Neutrophil (primary cell): ENCODE measurements around the gene CLINT1.

Experiments used
- H3K27ac ChIP-seq: fragments of 200-600 bp; sonication (generic); 2 replicates; pipeline ENCODE4 v1.5.1; 2016; ENCODE audit warnings: mild to moderate bottlenecking, moderate library complexity
- H3K27me3 ChIP-seq: fragments of 200-600 bp; sonication (generic); 2 replicates; pipeline ENCODE4 v1.6.0; 2016; ENCODE audit warnings: mild to moderate bottlenecking
- H3K36me3 ChIP-seq: fragments of 200-600 bp; sonication (generic); 2 replicates; pipeline ENCODE4 v1.5.1; 2017
- H3K4me1 ChIP-seq, 2 experiments: fragments of 200-600 bp in 1 of 2; sonication (generic) in 1 of 2; 1 replicate in 1 of 2; 2 replicates in 1 of 2; pipeline versions ENCODE4 v1.5.1 to v1.6.1; 2013 to 2016; ENCODE audit warnings: low read depth in 1 of 2, low read length in 1 of 2, mild to moderate bottlenecking in 1 of 2, moderate library complexity in 1 of 2; ENCODE audit not compliant: control insufficient read depth in 1 of 2, insufficient read depth in 1 of 2
- H3K4me3 ChIP-seq, 2 experiments: fragments of 200-600 bp in 1 of 2; sonication (generic) in 1 of 2; 1 replicate in 1 of 2; 2 replicates in 1 of 2; pipeline ENCODE4 v1.5.1; 2013 to 2016; ENCODE audit warnings: low read depth in 1 of 2, low read length in 1 of 2, mild to moderate bottlenecking in 1 of 2, moderate library complexity in 1 of 2
- H3K9me3 ChIP-seq: fragments of 200-600 bp; sonication (generic); 2 replicates; pipeline ENCODE4 v1.5.1; 2016
- CTCF ChIP-seq: fragments of 200-600 bp; sonication (generic); IDR thresholded peaks from 2 replicates; pipeline ENCODE4 v1.5.1; 2016; ENCODE audit warnings: antibody characterized with exemption

Gene CLINT1

GRCh38 chr5:157867751-157868387, 8.9 kb upstream of the CLINT1 start:
- Histone ChIP-seq H3K4me1 (peaks cover 0 to 5% of the 10 kb centered on the region in 2 experiments), H3K27ac (no peak overlapping the region), H3K4me3 (no peak overlapping the region), H3K9me3 (no peaks in the 10 kb centered on the region), H3K36me3 (no peaks in the 10 kb centered on the region), H3K27me3 (no peaks in the 10 kb centered on the region)
- TF ChIP-seq CTCF = no peak

- no peaks in the 10 kb centered on the region for H3K27me3 ChIP-seq
- peaks cover 12 to 16% of the 10 kb centered on the region in 2 experiments for H3K4me1 ChIP-seq
- no peak overlapping the region for H3K27ac ChIP-seq
- no peak for TF ChIP-seq CTCF
- no peaks in the 10 kb centered on the region for H3K9me3 ChIP-seq
- H3K36me3 ChIP-seq = no peaks in the 10 kb centered on the region
- H3K4me3 ChIP-seq = no peak overlapping the region
Measured at GRCh38 chr5:157866536-157866935, 7.6 kb upstream of the CLINT1 start.

GRCh38 chr5:157865781-157866180, 6.8 kb upstream of the CLINT1 start:
- no peak for TF ChIP-seq CTCF
- Histone ChIP-seq H3K4me1 (peaks cover 19 to 23% of the 10 kb centered on the region in 2 experiments), H3K27me3 (no peaks in the 10 kb centered on the region), H3K9me3 (no peaks in the 10 kb centered on the region), H3K4me3 (no peak overlapping the region), H3K36me3 (no peaks in the 10 kb centered on the region), H3K27ac (no peak overlapping the region)

GRCh38 chr5:157864067-157864466, 5.1 kb upstream of the CLINT1 start:
- no peak overlapping the region for H3K4me3 ChIP-seq
- H3K9me3 ChIP-seq = no peaks in the 10 kb centered on the region
- no peak for TF ChIP-seq CTCF
- H3K36me3 ChIP-seq = no peaks in the 10 kb centered on the region
- H3K27me3 ChIP-seq = no peaks in the 10 kb centered on the region
- H3K4me1 ChIP-seq = peaks cover 36 to 37% of the 10 kb centered on the region in 2 experiments
- no peak overlapping the region for H3K27ac ChIP-seq

- H3K36me3 ChIP-seq = no peaks in the 10 kb centered on the region
- H3K27ac ChIP-seq = peak overlapping the region; percentile 65
- H3K27me3 ChIP-seq = no peaks in the 10 kb centered on the region
- no peak overlapping the region for H3K4me3 ChIP-seq
- H3K4me1 ChIP-seq = peaks cover 49 to 54% of the 10 kb centered on the region in 2 experiments
- no peaks in the 10 kb centered on the region for H3K9me3 ChIP-seq
- TF ChIP-seq CTCF = no peak
Measured at GRCh38 chr5:157862183-157862851, 3.4 kb upstream of the CLINT1 start.
